Thymus (tissue), 11 donors: ENCODE data around the gene SAMD8. TPM values are rescaled to one million over a fixed set of nuclear protein-coding genes. Genes with fewer than 3 reads are reported as not detected.

Experiments
- DNase-seq, 9 donors: peaks; one replicate each; pipeline ENCODE4 v3.0.0-alpha.2; 2013; ENCODE audit warnings: low spot score in 9 of 9, low read depth in 6 of 9, missing footprints in 1 of 9
- H3K27ac ChIP-seq, 2 donors: one replicate each; pipeline ENCODE4 v1.5.1; 2013; ENCODE audit warnings: control low read depth in 1 of 2, low read depth in 1 of 2, low read length in 1 of 2, mild to moderate bottlenecking in 1 of 2, moderate library complexity in 1 of 2
- H3K27me3 ChIP-seq, 2 donors: one replicate each; pipeline ENCODE4 v1.5.1; 2013; ENCODE audit warnings: low read length in 1 of 2; ENCODE audit not compliant: control insufficient read depth in 2 of 2, insufficient read depth in 1 of 2
- H3K36me3 ChIP-seq, 2 donors: one replicate each; pipeline ENCODE4 v1.5.1; 2013; ENCODE audit warnings: low read length in 1 of 2, mild to moderate bottlenecking in 1 of 2, moderate library complexity in 1 of 2; ENCODE audit not compliant: control insufficient read depth in 2 of 2, insufficient read depth in 2 of 2
- H3K4me1 ChIP-seq, 2 donors: one replicate each; pipeline ENCODE4 v1.5.1; 2013; ENCODE audit warnings: low read length in 2 of 2; ENCODE audit not compliant: control insufficient read depth in 2 of 2, insufficient read depth in 2 of 2
- H3K4me3 ChIP-seq, 2 donors: one replicate each; pipeline ENCODE4 v1.5.1; 2013; ENCODE audit warnings: low read length in 2 of 2, control low read depth in 1 of 2, mild to moderate bottlenecking in 1 of 2
- H3K9me3 ChIP-seq, 2 donors: one replicate each; pipeline ENCODE4 v1.5.1; 2013; ENCODE audit warnings: low read length in 1 of 2, mild to moderate bottlenecking in 1 of 2; ENCODE audit not compliant: control insufficient read depth in 2 of 2, insufficient read depth in 1 of 2
- WGBS: extraction: QIAGEN DNeasy Blood & Tissue Kit; methylation state at CpG from one replicate; pipeline ENCODE4 v1.1.7; 2013; 5-methylcytosine and 5-hydroxymethylcytosine counted together
- polyA plus RNA-seq: library from polyadenylated mRNA; stranded (reverse); fragments of 200-250 nt; gene quantifications from one replicate; pipeline ENCODE4 v1.2.3, GENCODE V29; 2013
- total RNA-seq: library from RNA; stranded (reverse); fragments of 120-200 nt; gene quantifications from one replicate; pipeline ENCODE4 v1.2.4, GENCODE V29; 2013
- donor health status: healthy.

Gene SAMD8
- total and polyA plus RNA-seq, 2 donors = 7.6 to 13.1 TPM

DNA sequence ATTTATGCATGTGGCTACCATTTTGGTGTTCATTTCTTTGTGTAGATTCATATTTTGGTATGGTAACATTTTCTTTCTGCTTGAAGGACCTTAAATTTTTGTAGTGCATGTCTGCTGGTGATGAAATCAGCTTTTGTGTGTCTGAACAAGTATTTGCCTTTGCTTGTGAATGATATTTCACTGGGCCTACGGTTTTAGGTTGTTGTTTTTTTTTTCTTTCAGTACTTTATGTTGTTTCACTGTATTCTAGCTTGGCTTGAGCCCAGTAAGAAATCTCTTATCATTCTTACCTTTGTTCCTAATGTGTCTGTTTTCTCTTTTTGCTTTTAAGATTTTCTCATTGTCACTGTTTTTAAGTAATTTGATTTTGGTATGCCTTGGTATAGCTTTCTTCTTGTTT, 31.9 kb downstream of the SAMD8 start:
- H3K27me3 ChIP-seq = no peaks in the 10 kb centered on the region
- H3K4me3 ChIP-seq = no peak overlapping the region
- no peaks in the 10 kb centered on the region for H3K9me3 ChIP-seq
- no peaks in the 10 kb centered on the region for H3K36me3 ChIP-seq
- WGBS = 85% methylated on average over 1 of the region's 1 CpG
- H3K4me1 ChIP-seq = peaks cover 0 to 5% of the 10 kb centered on the region in 2 donors
- no peak overlapping the region for H3K27ac ChIP-seq
- no peak for DNase-seq

DNA sequence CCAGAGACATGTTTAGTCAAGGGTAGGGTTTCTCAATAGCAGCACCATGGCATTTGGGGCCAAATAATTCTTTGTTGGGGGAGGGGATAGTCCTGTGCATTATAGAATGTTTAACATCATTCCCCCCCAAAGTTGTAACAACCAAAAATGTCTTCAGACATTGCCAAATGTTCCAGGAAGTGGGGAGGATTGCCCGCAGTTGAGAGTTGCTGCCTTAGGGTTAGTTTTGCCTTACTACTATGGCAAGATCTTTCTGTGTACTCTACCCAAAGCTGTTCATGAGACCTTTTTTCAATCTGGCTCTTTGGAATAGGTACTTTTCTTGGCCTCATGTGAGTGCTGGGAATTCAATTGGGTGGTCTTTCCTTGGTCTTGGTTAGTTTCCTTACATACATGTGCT, 34.1 kb downstream of the SAMD8 start:
- H3K9me3 ChIP-seq = no peaks in the 10 kb centered on the region

DNA sequence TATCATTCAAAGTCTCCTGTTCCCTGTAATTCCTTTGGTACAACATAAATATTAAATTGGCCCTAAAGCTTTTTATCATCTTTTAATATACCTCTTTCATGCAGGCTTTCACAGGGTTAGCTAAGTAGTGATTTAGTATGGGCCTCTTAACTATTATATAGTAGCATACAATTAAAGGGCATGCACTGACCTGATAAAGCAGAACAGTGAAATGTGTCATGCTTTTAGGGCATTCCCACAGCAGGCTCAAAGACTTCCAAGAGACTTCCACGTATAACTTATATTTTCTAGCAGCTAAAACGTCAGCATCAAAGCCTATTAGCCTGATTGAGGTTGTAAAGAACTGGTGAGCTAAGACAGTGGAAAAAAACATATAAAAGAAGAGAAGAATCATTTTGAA, 35.3 kb downstream of the SAMD8 start:
- no peak for DNase-seq
- no peak overlapping the region for H3K27ac ChIP-seq
- no peak overlapping the region for H3K4me3 ChIP-seq
- WGBS = 92% methylated on average over 2 of the region's 2 CpGs
- peaks cover 0 to 5% of the 10 kb centered on the region in 2 donors for H3K4me1 ChIP-seq
- H3K27me3 ChIP-seq = no peaks in the 10 kb centered on the region
- H3K9me3 ChIP-seq = no peaks in the 10 kb centered on the region
- peaks cover 10 to 14% of the 10 kb centered on the region in 2 donors for H3K36me3 ChIP-seq

More for the DNA sequence above, 34.1 kb downstream of the SAMD8 start:
- WGBS = 88% methylated on average over 1 of the region's 1 CpG
- H3K27ac ChIP-seq = no peak overlapping the region
- peaks cover 0 to 5% of the 10 kb centered on the region in 2 donors for H3K4me1 ChIP-seq
- H3K4me3 ChIP-seq = no peak overlapping the region
- no peaks in the 10 kb centered on the region for H3K27me3 ChIP-seq
- peak in 1 of 9 donors; percentile 22 for DNase-seq
- peaks cover 2 to 4% of the 10 kb centered on the region in 2 donors for H3K36me3 ChIP-seq

DNA sequence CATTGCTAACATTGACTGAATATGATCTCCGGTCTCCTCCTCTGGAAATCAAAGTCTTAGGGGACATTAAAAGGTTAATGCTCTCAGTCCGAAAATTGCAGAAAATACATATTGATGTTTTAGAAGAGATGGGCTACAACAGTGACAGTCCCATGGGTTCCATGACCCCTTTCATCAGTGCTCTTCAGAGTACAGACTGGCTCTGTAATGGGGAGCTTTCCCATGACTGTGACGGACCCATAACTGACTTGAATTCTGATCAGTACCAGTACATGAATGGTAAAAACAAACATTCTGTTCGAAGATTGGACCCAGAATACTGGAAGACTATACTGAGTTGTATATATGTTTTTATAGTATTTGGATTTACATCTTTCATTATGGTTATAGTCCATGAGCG, 39.2 kb downstream of the SAMD8 start:
- 99% methylated on average over 5 of the region's 5 CpGs for WGBS
- Histone ChIP-seq H3K36me3 (peaks cover 10 to 21% of the 10 kb centered on the region in 2 donors), H3K4me3 (no peak overlapping the region)

DNA sequence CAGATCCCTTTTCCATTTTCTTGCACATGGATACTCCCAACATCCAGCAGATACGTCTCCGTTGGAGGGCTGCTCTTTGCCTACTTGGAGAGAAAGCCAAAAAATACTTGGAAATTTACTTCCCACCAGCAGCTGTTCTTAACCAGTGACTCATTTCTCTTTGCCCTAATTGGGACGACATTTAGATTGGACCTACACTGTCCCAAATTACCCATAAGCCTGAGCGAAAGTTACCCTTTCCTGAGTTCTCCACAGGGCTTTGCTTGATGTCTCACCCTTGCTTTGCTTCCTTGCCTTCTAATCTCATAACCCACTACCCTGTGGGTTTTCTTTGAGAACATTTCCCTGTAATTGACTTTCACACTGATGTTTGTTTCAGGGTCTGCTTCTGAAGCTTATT, 48.1 kb downstream of the SAMD8 start:
- Histone ChIP-seq H3K27ac (no peak overlapping the region), H3K36me3 (peaks cover 0 to 3% of the 10 kb centered on the region in 2 donors), H3K4me3 (no peak overlapping the region), H3K9me3 (no peaks in the 10 kb centered on the region), H3K4me1 (no peaks in the 10 kb centered on the region), H3K27me3 (no peaks in the 10 kb centered on the region)
- WGBS = 97% methylated on average over 4 of the region's 4 CpGs
- no peak for DNase-seq

More for the DNA sequence above, 39.2 kb downstream of the SAMD8 start:
- Histone ChIP-seq H3K27me3 (no peaks in the 10 kb centered on the region), H3K9me3 (no peaks in the 10 kb centered on the region), H3K27ac (no peak overlapping the region), H3K4me1 (peaks cover 0 to 2% of the 10 kb centered on the region in 2 donors)
- no peak for DNase-seq

DNA sequence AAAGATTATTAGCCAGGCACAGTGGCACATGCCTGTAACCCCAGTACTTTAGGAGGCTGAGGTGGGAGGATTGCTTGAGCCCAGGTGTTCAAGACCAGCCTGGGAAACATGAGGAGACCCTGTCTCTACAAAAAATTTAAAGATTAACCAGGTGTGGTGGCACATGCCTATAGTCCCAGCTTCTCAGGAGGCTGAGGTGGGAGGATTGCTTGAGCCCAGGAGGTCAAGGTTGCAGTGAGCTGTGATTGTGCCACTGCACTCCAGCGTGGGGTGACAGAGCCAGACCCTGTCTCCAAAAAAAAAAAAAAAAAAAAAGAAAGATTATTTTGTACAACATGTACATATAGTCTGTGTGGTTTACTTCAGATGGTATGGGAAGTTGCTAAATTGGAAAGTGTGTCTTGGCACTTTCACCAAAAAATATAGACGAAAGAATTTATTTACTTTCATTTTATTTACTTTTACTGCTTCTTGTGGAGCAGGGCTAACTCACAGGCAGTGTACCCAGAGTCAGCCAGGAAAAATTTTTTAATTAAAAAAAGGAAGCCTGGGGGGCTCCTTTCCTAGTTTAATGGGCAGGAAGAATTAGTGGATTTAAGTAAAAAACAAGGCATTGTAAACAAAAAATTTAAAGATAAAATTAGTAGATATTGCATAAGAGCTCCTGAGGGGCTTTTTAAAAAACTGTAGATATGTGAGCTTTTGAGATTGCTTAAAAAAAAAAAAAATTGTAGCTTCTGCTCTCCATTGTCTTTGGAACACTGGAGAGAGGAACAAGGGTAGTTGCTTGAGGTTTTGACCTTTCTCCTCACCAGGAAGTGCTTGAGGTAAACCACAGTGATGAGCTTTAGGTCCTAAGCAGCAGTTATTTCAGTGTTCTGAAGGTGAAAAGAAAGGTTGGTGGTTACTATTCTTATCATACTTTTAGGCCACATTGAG, 54.5 kb downstream of the SAMD8 start:
- peaks cover 0 to 11% of the 10 kb centered on the region in 2 donors for H3K36me3 ChIP-seq

DNA sequence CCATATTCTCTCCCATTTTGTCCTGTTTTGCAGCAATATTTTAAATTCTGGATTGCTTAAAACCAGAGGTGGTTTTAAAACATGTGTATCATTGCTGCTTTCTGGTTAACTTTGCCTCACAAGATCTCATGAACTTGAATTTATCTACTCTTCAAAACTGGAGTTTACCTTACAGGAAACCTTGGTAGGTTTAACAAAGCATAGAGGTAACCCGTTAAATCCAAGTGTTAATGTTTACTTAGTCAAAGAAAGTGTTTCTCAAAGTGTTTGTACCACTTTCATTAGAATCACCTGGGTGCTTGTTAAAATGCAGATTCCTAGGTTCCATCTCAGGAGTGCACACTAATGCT, 55.1 kb downstream of the SAMD8 start:
- H3K4me3 ChIP-seq = no peak overlapping the region
- H3K36me3 ChIP-seq = peaks cover 0 to 11% of the 10 kb centered on the region in 2 donors
- WGBS = 10% methylated on average over 1 of the region's 1 CpG
- H3K27me3 ChIP-seq = no peaks in the 10 kb centered on the region
- H3K4me1 ChIP-seq = peaks cover 4 to 15% of the 10 kb centered on the region in 2 donors
- peak in 1 of 9 donors; percentile 22 for DNase-seq
- no peaks in the 10 kb centered on the region for H3K9me3 ChIP-seq
- H3K27ac ChIP-seq = peak overlapping the region; percentile 74 to 78

More for the DNA sequence above, 54.5 kb downstream of the SAMD8 start:
- Histone ChIP-seq H3K4me1 (peaks cover 4 to 15% of the 10 kb centered on the region in 2 donors), H3K27me3 (no peaks in the 10 kb centered on the region), H3K27ac (peak overlapping the region; percentile 74 to 78), H3K9me3 (no peaks in the 10 kb centered on the region), H3K4me3 (no peak overlapping the region)
- WGBS = 69% methylated on average over 2 of the region's 2 CpGs
- peak in 6 of 9 donors; percentile 38 to 77 (median 54) for DNase-seq

DNA sequence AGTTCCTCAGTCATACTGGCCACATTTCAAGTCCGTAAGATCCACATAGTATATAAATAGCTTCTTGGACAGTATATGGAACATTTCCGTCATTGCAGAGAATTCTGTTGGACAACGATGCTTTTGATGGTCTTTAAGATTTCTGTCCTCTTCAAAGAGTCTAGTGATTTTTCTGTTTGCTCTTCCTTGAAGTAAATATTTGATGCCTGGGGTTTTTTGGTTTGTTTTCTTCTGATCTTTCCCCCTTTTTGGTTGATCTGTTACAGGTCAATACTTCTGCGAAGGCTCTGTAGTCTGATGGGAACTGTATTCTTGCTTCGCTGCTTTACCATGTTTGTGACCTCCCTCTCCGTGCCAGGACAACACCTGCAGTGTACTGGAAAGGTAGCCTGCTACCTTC, 56.8 kb downstream of the SAMD8 start:
- WGBS = 98% methylated on average over 6 of the region's 6 CpGs

DNA sequence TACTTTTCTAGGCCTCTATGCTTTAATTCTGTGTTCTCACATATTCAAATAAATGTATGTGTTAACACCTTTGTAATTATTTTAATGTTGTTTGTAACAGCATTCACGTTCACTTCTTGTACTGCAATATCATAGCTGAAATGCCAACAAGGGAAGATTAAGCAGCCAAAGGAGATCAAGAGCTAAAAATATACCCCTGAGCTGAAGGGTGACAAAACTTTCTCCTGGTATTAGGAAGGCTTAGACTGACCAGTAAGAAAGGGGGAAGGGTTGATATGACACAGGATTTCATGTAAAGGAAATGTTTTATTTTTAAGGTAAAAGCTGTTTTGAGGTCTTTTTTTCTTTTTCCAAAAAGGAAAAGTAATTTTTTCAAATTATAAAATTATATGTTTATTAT, 58.8 kb downstream of the SAMD8 start:
- DNase-seq = no peak
- no peaks in the 10 kb centered on the region for H3K27me3 ChIP-seq
- WGBS = 98% methylated on average over 1 of the region's 1 CpG
- H3K4me1 ChIP-seq = peaks cover 4 to 15% of the 10 kb centered on the region in 2 donors
- H3K9me3 ChIP-seq = no peaks in the 10 kb centered on the region
- H3K27ac ChIP-seq = no peak overlapping the region
- H3K4me3 ChIP-seq = no peak overlapping the region
- peaks cover 4 to 11% of the 10 kb centered on the region in 2 donors for H3K36me3 ChIP-seq

More for the DNA sequence above, 56.8 kb downstream of the SAMD8 start:
- H3K9me3 ChIP-seq = no peaks in the 10 kb centered on the region
- H3K27me3 ChIP-seq = no peaks in the 10 kb centered on the region
- H3K4me1 ChIP-seq = peaks cover 4 to 15% of the 10 kb centered on the region in 2 donors
- no peak for DNase-seq
- no peak overlapping the region for H3K27ac ChIP-seq
- H3K36me3 ChIP-seq = peaks cover 4 to 11% of the 10 kb centered on the region in 2 donors
- no peak overlapping the region for H3K4me3 ChIP-seq
